GM23248 (cell line): ENCODE data around the gene ISCA1.

Source experiments
- EZH2 ChIP-seq: fragments of 200-600 bp; sonication (generic); IDR thresholded peaks from 2 replicates; pipeline ENCODE4 v1.6.1; 2018; ENCODE audit warnings: antibody characterized with exemption, mild to moderate bottlenecking; ENCODE audit not compliant: insufficient read depth, poor library complexity, severe bottlenecking
- EZH2phosphoT487 ChIP-seq: fragments of 200-600 bp; sonication (generic); IDR thresholded peaks from 2 replicates; pipeline ENCODE4 v1.6.1; 2018; ENCODE audit warnings: antibody characterized with exemption, moderate library complexity, mild to moderate bottlenecking, low read depth; ENCODE audit not compliant: insufficient read depth

- TF ChIP-seq EZH2 (no peak), EZH2phosphoT487 (no peak)
Observed at GRCh38 chr9:86274821-86275643, 7.3 kb downstream of the ISCA1 start.
